Caco-2 (cell line): ENCODE data around the gene CSMD2. TPM values are rescaled to one million over a fixed set of nuclear protein-coding genes. Genes with fewer than 3 reads are reported as not detected.

Experiments used
- BruUV-seq: library from RNA; stranded (reverse); fragments of 400-500 nt; replicated peaks from 2 replicates; lab custom pipeline; 2021; lab: Mats Ljungman, UMichigan
- CTCF ChIA-PET: fragments of 300-600 bp; sonication (Branson Sonifier 250); formaldehyde crosslinking; loops from one replicate; lab custom pipeline; 2022; ENCODE audit warnings: antibody characterized with exemption; lab: Charles Lee
- POLR2A ChIA-PET: fragments of 300-600 bp; sonication (Branson Sonifier 250); formaldehyde crosslinking; loops from one replicate; lab custom pipeline; 2022; ENCODE audit warnings: antibody characterized with exemption; lab: Charles Lee
- DNase-seq, 2 experiments: peaks; one replicate each; pipeline versions ENCODE4 v3.0.0 to v3.0.0-alpha.2; 2020 to 2022
- H3K27me3 ChIP-seq: replicated peaks from 2 replicates; pipeline ENCODE4 v1.6.0; 2011; ENCODE audit warnings: low read length; ENCODE audit not compliant: control insufficient read depth, insufficient read depth
- H3K36me3 ChIP-seq: 2 replicates; pipeline ENCODE4 v1.5.1; 2011; ENCODE audit warnings: low read length; ENCODE audit not compliant: control insufficient read depth, insufficient read depth
- H3K4me1 ChIP-seq: fragments of 250-450 bp; sonication (Bioruptor Pico); 2 replicates; pipeline ENCODE4 v1.5.1; 2020; ENCODE audit warnings: mild to moderate bottlenecking
- H3K4me3 ChIP-seq: 2 replicates; pipeline ENCODE4 v1.5.1; 2011; ENCODE audit warnings: low read depth, mild to moderate bottlenecking, control low read depth, low read length
- H3K9me3 ChIP-seq: fragments of 250-450 bp; sonication (Bioruptor Pico); 2 replicates; pipeline ENCODE4 v1.5.1; 2020; ENCODE audit warnings: mild to moderate bottlenecking, moderate library complexity
- H3K27ac Mint-ChIP-seq: one replicate; pipeline ENCODE4 v1.8.0; 2022; ENCODE audit warnings: mixed read lengths; ENCODE audit not compliant: unreplicated experiment
- H3K27me3 Mint-ChIP-seq: one replicate; pipeline ENCODE4 v1.8.0; 2022; ENCODE audit warnings: mixed read lengths; ENCODE audit not compliant: insufficient read depth, unreplicated experiment
- H3K36me3 Mint-ChIP-seq: one replicate; pipeline ENCODE4 v1.8.0; 2022; ENCODE audit warnings: mild to moderate bottlenecking, mixed read lengths; ENCODE audit not compliant: insufficient read depth, unreplicated experiment
- H3K4me1 Mint-ChIP-seq: one replicate; pipeline ENCODE4 v1.8.0; 2022; ENCODE audit warnings: low read depth, mixed read lengths; ENCODE audit not compliant: unreplicated experiment
- H3K4me3 Mint-ChIP-seq: one replicate; pipeline ENCODE4 v1.8.0; 2022; ENCODE audit warnings: mild to moderate bottlenecking, moderate library complexity, mixed read lengths; ENCODE audit not compliant: unreplicated experiment
- H3K9me3 Mint-ChIP-seq: one replicate; pipeline ENCODE4 v1.8.0; 2022; ENCODE audit warnings: mixed read lengths; ENCODE audit not compliant: unreplicated experiment
- intact Hi-C: fragments of 100-400 bp; cut with micrococcal nuclease; formaldehyde crosslinking; loops from one replicate; pipeline ENCODE4 v1.10.0; 2022; ENCODE audit not compliant: unreplicated experiment
- total RNA-seq: library from RNA; stranded (reverse); gene quantifications from 2 replicates; pipeline ENCODE4 v1.2.3, GENCODE V29; 2022
- TF ChIP-seq, protein P1 (sequence below), 2 experiments: fragments of 200-600 bp in 1 of 2; IDR thresholded peaks; 1 replicate in 1 of 2; 2 replicates in 1 of 2; pipeline versions ENCODE4 v1.5.1 to v1.8.0; 2011 to 2022; ENCODE audit warnings: antibody characterized with exemption in 1 of 2, control low read depth in 1 of 2, inconsistent platforms in 1 of 2, low read depth in 1 of 2, low read length in 1 of 2, mild to moderate bottlenecking in 1 of 2, moderate library complexity in 1 of 2; ENCODE audit not compliant: insufficient read depth in 1 of 2, severe bottlenecking in 1 of 2, unreplicated experiment in 1 of 2

CSMD2 gene
- total RNA-seq, 1 experiment from 2014 or later = not detected

- Mint-ChIP-seq H3K36me3 (no peaks in the 10 kb centered on the region), H3K27ac (no peak overlapping the region), H3K27me3 (peaks cover 16% of the 10 kb centered on the region), H3K4me3 (no peak overlapping the region), H3K9me3 (no peaks in the 10 kb centered on the region), H3K4me1 (no peaks in the 10 kb centered on the region)
- no TSS peak for BruUV-seq
- TF ChIP-seq, protein P1, sequence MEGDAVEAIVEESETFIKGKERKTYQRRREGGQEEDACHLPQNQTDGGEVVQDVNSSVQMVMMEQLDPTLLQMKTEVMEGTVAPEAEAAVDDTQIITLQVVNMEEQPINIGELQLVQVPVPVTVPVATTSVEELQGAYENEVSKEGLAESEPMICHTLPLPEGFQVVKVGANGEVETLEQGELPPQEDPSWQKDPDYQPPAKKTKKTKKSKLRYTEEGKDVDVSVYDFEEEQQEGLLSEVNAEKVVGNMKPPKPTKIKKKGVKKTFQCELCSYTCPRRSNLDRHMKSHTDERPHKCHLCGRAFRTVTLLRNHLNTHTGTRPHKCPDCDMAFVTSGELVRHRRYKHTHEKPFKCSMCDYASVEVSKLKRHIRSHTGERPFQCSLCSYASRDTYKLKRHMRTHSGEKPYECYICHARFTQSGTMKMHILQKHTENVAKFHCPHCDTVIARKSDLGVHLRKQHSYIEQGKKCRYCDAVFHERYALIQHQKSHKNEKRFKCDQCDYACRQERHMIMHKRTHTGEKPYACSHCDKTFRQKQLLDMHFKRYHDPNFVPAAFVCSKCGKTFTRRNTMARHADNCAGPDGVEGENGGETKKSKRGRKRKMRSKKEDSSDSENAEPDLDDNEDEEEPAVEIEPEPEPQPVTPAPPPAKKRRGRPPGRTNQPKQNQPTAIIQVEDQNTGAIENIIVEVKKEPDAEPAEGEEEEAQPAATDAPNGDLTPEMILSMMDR (IDR thresholded peaks at IDR 0.05; ENCODE audit: insufficient read depth in 1 of 2, low read depth in 1 of 2, low read length in 1 of 2, severe bottlenecking in 1 of 2, unreplicated experiment in 1 of 2) = no peak
- ChIA-PET CTCF (no interaction called here), POLR2A (no interaction called here)
- no peaks in the 10 kb centered on the region for H3K9me3 ChIP-seq
- no peak overlapping the region for H3K4me3 ChIP-seq
- intact Hi-C loops = no loop called here
- H3K27me3 ChIP-seq = no peaks in the 10 kb centered on the region
- H3K36me3 ChIP-seq = no peaks in the 10 kb centered on the region
- no peaks in the 10 kb centered on the region for H3K4me1 ChIP-seq
- no peak for DNase-seq
Observed at GRCh38 chr1:33955096-33955495, 209.9 kb downstream of the CSMD2 start.

DNA sequence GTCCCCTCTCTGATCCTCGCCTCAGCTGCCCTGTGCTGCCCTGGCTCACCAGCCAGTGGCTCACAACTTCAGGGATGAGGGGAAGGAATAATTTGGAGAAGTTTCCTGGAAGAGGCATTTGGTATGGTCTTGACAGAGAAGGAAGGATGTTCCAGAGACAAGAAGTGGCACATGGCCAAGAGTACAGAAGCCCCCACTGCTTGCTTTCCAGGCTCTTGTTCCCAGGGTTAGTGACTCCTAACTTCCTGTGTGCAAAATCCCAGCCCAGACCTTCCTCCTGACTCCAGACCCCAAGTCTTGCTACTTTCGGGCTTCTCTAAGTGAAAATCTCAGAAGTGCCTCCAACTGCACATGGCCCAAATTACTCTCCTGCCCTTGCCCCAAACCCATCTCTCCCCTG, 215.5 kb downstream of the CSMD2 start:
- no peaks in the 10 kb centered on the region for H3K9me3 ChIP-seq
- BruUV-seq = no TSS peak
- no peak overlapping the region for H3K4me3 Mint-ChIP-seq
- H3K4me1 Mint-ChIP-seq = no peaks in the 10 kb centered on the region
- TF ChIP-seq, protein P1 (IDR thresholded peaks at IDR 0.05; ENCODE audit: insufficient read depth in 1 of 2, low read depth in 1 of 2, low read length in 1 of 2, severe bottlenecking in 1 of 2, unreplicated experiment in 1 of 2) = no peak
- no peak for DNase-seq
- ChIA-PET POLR2A (no interaction called here), CTCF (no interaction called here)
- no peak overlapping the region for H3K4me3 ChIP-seq
- H3K4me1 ChIP-seq = no peaks in the 10 kb centered on the region
- no peaks in the 10 kb centered on the region for H3K36me3 ChIP-seq
- H3K9me3 Mint-ChIP-seq = no peaks in the 10 kb centered on the region
- H3K27me3 Mint-ChIP-seq = peaks cover 3% of the 10 kb centered on the region
- no peak overlapping the region for H3K27ac Mint-ChIP-seq
- intact Hi-C loops = no loop called here
- no peaks in the 10 kb centered on the region for H3K27me3 ChIP-seq
- no peaks in the 10 kb centered on the region for H3K36me3 Mint-ChIP-seq

DNA sequence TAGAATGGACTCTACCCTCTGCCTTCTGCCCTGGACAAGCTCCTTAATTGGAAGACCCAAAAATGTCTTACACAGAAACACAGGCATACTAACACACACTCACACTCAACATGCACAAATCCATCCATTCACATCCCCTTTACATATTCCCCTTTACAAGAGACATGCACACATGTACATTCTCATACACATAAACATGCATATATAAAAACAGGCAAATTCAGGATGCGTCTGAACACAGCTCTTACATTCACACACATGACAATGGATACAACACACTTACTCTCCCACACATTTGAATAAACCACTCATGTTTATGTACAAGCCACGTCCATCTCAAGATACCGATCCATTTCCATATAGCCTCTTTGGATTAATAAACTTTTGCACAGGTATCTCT, 216.7 kb downstream of the CSMD2 start:
- H3K4me3 ChIP-seq = no peak overlapping the region
- Mint-ChIP-seq H3K4me3 (no peak overlapping the region), H3K36me3 (no peaks in the 10 kb centered on the region), H3K4me1 (no peaks in the 10 kb centered on the region), H3K9me3 (no peaks in the 10 kb centered on the region), H3K27ac (no peak overlapping the region), H3K27me3 (no peaks in the 10 kb centered on the region)
- TF ChIP-seq, protein P1 (IDR thresholded peaks at IDR 0.05; ENCODE audit: insufficient read depth in 1 of 2, low read depth in 1 of 2, low read length in 1 of 2, severe bottlenecking in 1 of 2, unreplicated experiment in 1 of 2) = no peak
- H3K4me1 ChIP-seq = no peaks in the 10 kb centered on the region
- no peaks in the 10 kb centered on the region for H3K27me3 ChIP-seq
- ChIA-PET CTCF (no interaction called here), POLR2A (no interaction called here)
- DNase-seq = no peak
- no peaks in the 10 kb centered on the region for H3K36me3 ChIP-seq
- no peaks in the 10 kb centered on the region for H3K9me3 ChIP-seq
- intact Hi-C loops = no loop called here
- BruUV-seq = no TSS peak
